WTC11 (cell line): ENCODE data around the gene SH2D6. TPM values are rescaled to one million over a fixed set of nuclear protein-coding genes. Genes with fewer than 3 reads are reported as not detected.
"Not testable (repeated sequence)": the region's sequence is repeated elsewhere in the genome, so short reads cannot be mapped to it uniquely, and the experiment has no call there.

ENCODE experiments used
- ATAC-seq: fragments of 200-7000 bp; cut with Tn5 transposase; 2 replicates; pipeline ENCODE4 v1.10.0; 2021; ENCODE audit warnings: mild to moderate bottlenecking, moderate library complexity
- CTCF ChIA-PET: fragments of 300-600 bp; sonication (Branson Sonifier 250); formaldehyde crosslinking; loops from one replicate; lab custom pipeline; 2021; ENCODE audit warnings: antibody characterized with exemption; lab: Charles Lee
- POLR2A ChIA-PET: fragments of 350-600 bp; sonication (Branson Sonifier 250); formaldehyde crosslinking; loops from one replicate; lab custom pipeline; 2021; ENCODE audit warnings: antibody characterized with exemption; lab: Charles Lee
- DNase-seq: peaks from one replicate; pipeline ENCODE4 v3.0.0; 2021; ENCODE audit warnings: low spot score
- H3K27ac Mint-ChIP-seq: 2 replicates; pipeline ENCODE4 v1.8.0; 2021; ENCODE audit warnings: mixed read lengths
- H3K27me3 Mint-ChIP-seq: 2 replicates; pipeline ENCODE4 v1.8.0; 2021; ENCODE audit warnings: low read depth, mild to moderate bottlenecking, moderate library complexity, mixed read lengths
- H3K36me3 Mint-ChIP-seq: 2 replicates; pipeline ENCODE4 v1.8.0; 2021; ENCODE audit warnings: mixed read lengths
- H3K4me1 Mint-ChIP-seq: 2 replicates; pipeline ENCODE4 v1.8.0; 2022; ENCODE audit warnings: mixed read lengths
- H3K4me3 Mint-ChIP-seq: 2 replicates; pipeline ENCODE4 v1.8.0; 2021; ENCODE audit warnings: mild to moderate bottlenecking, moderate library complexity, mixed read lengths
- H3K9me3 Mint-ChIP-seq: 2 replicates; pipeline ENCODE4 v1.8.0; 2021; ENCODE audit warnings: mixed read lengths
- CBFB ChIP-seq: sonication (generic); formaldehyde crosslinking; IDR thresholded peaks from 2 replicates; pipeline ENCODE4 v1.8.1; 2022; ENCODE audit warnings: mild to moderate bottlenecking, low read depth, missing genetic modification reagents
- CREB1 ChIP-seq: sonication (generic); formaldehyde crosslinking; IDR thresholded peaks from 2 replicates; pipeline ENCODE4 v1.8.0; 2023; ENCODE audit warnings: mild to moderate bottlenecking, missing genetic modification reagents
- CREM ChIP-seq: sonication (generic); formaldehyde crosslinking; IDR thresholded peaks from 2 replicates; pipeline ENCODE4 v1.8.1; 2022; ENCODE audit warnings: mild to moderate bottlenecking, missing genetic modification reagents, moderate library complexity
- ELF4 ChIP-seq: sonication (generic); formaldehyde crosslinking; IDR thresholded peaks from 2 replicates; pipeline ENCODE4 v1.8.1; 2022; ENCODE audit warnings: low read depth, mild to moderate bottlenecking, moderate library complexity, missing genetic modification reagents
- FOXJ3 ChIP-seq: sonication (generic); formaldehyde crosslinking; IDR thresholded peaks from 2 replicates; pipeline ENCODE4 v1.9.0; 2021; ENCODE audit warnings: missing genetic modification reagents, mild to moderate bottlenecking, borderline replicate concordance
- GRHL2 ChIP-seq: fragments of 250-450 bp; sonication (Bioruptor Pico); IDR thresholded peaks from 2 replicates; pipeline ENCODE4 v1.8.0; 2022; ENCODE audit warnings: mild to moderate bottlenecking, moderate library complexity; ENCODE audit not compliant: insufficient replicate concordance, severe bottlenecking
- KAT7 ChIP-seq: sonication (generic); formaldehyde crosslinking; IDR thresholded peaks from 2 replicates; pipeline ENCODE4 v1.8.1; 2023; ENCODE audit warnings: missing genetic modification reagents, mild to moderate bottlenecking, borderline replicate concordance
- MXD4 ChIP-seq: fragments of 250-450 bp; sonication (Bioruptor Pico); IDR thresholded peaks from 2 replicates; pipeline ENCODE4 v1.8.0; 2021; ENCODE audit warnings: mild to moderate bottlenecking, moderate library complexity, borderline replicate concordance
- MYBL2 ChIP-seq: sonication (generic); formaldehyde crosslinking; IDR thresholded peaks from 2 replicates; pipeline ENCODE4 v1.8.1; 2023; ENCODE audit warnings: mild to moderate bottlenecking, moderate library complexity, missing genetic modification reagents
- NR3C1 ChIP-seq: sonication (generic); formaldehyde crosslinking; conservative IDR thresholded peaks from 2 replicates; pipeline ENCODE4 v1.8.1; 2023; ENCODE audit warnings: low read depth, mild to moderate bottlenecking, missing genetic modification reagents
- OVOL2 ChIP-seq: fragments of 250-450 bp; sonication (Bioruptor Pico); IDR thresholded peaks from 2 replicates; pipeline ENCODE4 v1.9.0; 2021; ENCODE audit warnings: mild to moderate bottlenecking, borderline replicate concordance
- SOX15 ChIP-seq: fragments of 250-450 bp; sonication (Bioruptor Pico); IDR thresholded peaks from 2 replicates; pipeline ENCODE4 v1.9.0; 2021; ENCODE audit warnings: mild to moderate bottlenecking
- ZBTB21 ChIP-seq: sonication (generic); formaldehyde crosslinking; IDR thresholded peaks from 2 replicates; pipeline ENCODE4 v1.8.1; 2023; ENCODE audit warnings: mild to moderate bottlenecking, missing genetic modification reagents, borderline replicate concordance
- ZNF121 ChIP-seq: sonication (generic); formaldehyde crosslinking; IDR thresholded peaks from 2 replicates; pipeline ENCODE4 v1.8.0; 2023; ENCODE audit warnings: missing genetic modification reagents
- ZNF138 ChIP-seq: sonication (generic); formaldehyde crosslinking; conservative IDR thresholded peaks from 2 replicates; pipeline ENCODE4 v1.8.1; 2022; ENCODE audit warnings: mild to moderate bottlenecking, moderate library complexity, missing genetic modification reagents
- ZNF263 ChIP-seq: sonication (generic); formaldehyde crosslinking; IDR thresholded peaks from 2 replicates; pipeline ENCODE4 v1.8.1; 2022; ENCODE audit warnings: low read depth, mild to moderate bottlenecking, moderate library complexity, missing genetic modification reagents
- ZNF416 ChIP-seq: fragments of 250-450 bp; sonication (Bioruptor Pico); IDR thresholded peaks from 2 replicates; pipeline ENCODE4 v1.9.0; 2021; ENCODE audit warnings: mild to moderate bottlenecking, inconsistent platforms
- total RNA-seq: library from RNA; stranded (reverse); gene quantifications from 3 replicates; pipeline ENCODE4 v1.2.3, GENCODE V29; 2021
- TF ChIP-seq, protein P1 (sequence below): fragments of 250-450 bp; sonication (Bioruptor Pico); IDR thresholded peaks from 2 replicates; pipeline ENCODE4 v2.1.2; 2022; ENCODE audit warnings: mild to moderate bottlenecking, moderate library complexity
- TF ChIP-seq, protein P2 (sequence below): sonication (generic); formaldehyde crosslinking; IDR thresholded peaks from 2 replicates; pipeline ENCODE4 v1.8.0; 2022; ENCODE audit warnings: mild to moderate bottlenecking, missing genetic modification reagents
- TF ChIP-seq, protein P3 (sequence below): sonication (generic); formaldehyde crosslinking; IDR thresholded peaks from 2 replicates; pipeline ENCODE4 v1.8.1; 2022; ENCODE audit warnings: mild to moderate bottlenecking, moderate library complexity, missing genetic modification reagents
- TF ChIP-seq, protein P4 (sequence below): sonication (generic); formaldehyde crosslinking; IDR thresholded peaks from 2 replicates; pipeline ENCODE4 v1.8.0; 2022; ENCODE audit warnings: mild to moderate bottlenecking, missing genetic modification reagents
- TF ChIP-seq, protein P5 (sequence below): fragments of 200-600 bp; IDR thresholded peaks from 2 replicates; pipeline ENCODE4 v1.8.0; 2022; ENCODE audit warnings: antibody characterized with exemption
- TF ChIP-seq, protein P6 (sequence below): sonication (generic); formaldehyde crosslinking; conservative IDR thresholded peaks from 2 replicates; pipeline ENCODE4 v1.8.1; 2022; ENCODE audit warnings: mild to moderate bottlenecking, missing genetic modification reagents
- TF ChIP-seq, protein P7 (sequence below): fragments of 250-450 bp; sonication (Bioruptor Pico); IDR thresholded peaks from 2 replicates; pipeline ENCODE4 v1.9.0; 2021; ENCODE audit warnings: moderate library complexity, mild to moderate bottlenecking, inconsistent platforms, borderline replicate concordance

The SH2D6 gene
- total RNA-seq, 1 experiment from 2014 or later, result 1.2 TPM

DNA sequence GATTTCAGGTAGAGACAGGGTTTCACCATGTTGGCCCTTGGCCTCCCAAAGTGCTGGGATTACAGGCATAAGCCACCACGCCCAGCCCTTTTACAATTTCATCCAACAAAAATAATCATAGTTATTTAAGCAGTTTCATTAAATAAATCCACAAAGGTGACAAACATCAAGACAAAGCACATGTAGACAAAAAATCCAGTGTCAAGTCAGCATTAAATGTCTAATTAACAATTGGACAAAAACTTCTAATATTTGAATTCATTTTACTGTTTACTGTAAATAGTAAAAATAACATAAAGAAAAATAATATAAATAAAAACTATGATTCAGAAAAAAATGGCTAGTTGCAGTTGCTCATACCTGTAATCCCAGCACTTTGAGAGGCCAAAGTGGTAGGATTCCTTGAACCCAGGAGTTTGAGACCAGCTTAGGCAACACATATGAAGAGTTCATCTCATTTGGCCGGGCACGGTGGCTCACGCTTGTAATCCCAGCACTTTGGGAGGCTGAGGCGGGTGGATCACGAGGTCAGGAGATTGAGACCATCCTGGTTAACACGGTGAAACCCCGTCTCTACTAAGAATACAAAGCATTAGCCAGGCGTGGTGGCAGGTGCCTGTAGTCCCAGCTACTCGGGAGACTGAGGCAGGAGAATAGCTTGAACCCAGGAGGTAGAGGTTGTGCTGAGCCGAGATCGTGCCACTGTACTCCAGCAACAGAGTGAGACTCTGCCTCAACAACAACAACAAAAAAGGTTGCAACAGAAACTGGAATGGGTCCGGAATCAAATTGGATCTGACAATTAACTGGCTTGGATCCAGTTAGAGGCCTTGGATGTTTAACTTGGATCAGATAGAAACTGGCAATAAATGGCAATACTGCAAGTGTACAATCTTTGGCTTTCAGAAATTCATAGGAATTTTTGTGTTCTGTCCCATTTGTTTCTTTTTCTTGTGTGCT lies 63.6 kb downstream of the SH2D6 start:
- ChIA-PET CTCF (interaction anchor here (0.5 kb wide), 1 partner anchor 30 kb away, joined by 3 read pairs; no protein-coding TSS in a partner anchor), POLR2A (no interaction called here)
- peaks cover 10% of the 10 kb centered on the region for H3K9me3 Mint-ChIP-seq
- DNase-seq (no peak), ATAC-seq (no peak)
- H3K4me3 Mint-ChIP-seq, result no peak overlapping the region
- H3K27ac Mint-ChIP-seq, result no peak overlapping the region
- no peaks in the 10 kb centered on the region; the same call in 1 of the 2 replicates for H3K27me3 Mint-ChIP-seq
- TF ChIP-seq OVOL2 (CRISPR knock-in tag), result no peak
- TF ChIP-seq, protein P1, sequence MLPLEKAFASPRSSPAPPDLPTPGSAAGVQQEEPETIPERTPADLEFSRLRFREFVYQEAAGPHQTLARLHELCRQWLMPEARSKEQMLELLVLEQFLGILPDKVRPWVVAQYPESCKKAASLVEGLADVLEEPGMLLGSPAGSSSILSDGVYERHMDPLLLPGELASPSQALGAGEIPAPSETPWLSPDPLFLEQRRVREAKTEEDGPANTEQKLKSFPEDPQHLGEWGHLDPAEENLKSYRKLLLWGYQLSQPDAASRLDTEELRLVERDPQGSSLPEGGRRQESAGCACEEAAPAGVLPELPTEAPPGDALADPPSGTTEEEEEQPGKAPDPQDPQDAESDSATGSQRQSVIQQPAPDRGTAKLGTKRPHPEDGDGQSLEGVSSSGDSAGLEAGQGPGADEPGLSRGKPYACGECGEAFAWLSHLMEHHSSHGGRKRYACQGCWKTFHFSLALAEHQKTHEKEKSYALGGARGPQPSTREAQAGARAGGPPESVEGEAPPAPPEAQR (CRISPR knock-in tag), result no peak
- TF ChIP-seq ZBTB21 (CRISPR knock-in tag), result no peak
- TF ChIP-seq KAT7 (CRISPR knock-in tag), result no peak
- no peak for TF ChIP-seq CREB1 (CRISPR knock-in tag)
- TF ChIP-seq ZNF416 (CRISPR knock-in tag), result no peak
- TF ChIP-seq ELF4 (CRISPR knock-in tag), result no peak
- no peak for TF ChIP-seq MXD4 (CRISPR knock-in tag)
- H3K4me1 Mint-ChIP-seq, result peaks cover 3% of the 10 kb centered on the region
- H3K36me3 Mint-ChIP-seq, result peaks cover 5% of the 10 kb centered on the region

DNA sequence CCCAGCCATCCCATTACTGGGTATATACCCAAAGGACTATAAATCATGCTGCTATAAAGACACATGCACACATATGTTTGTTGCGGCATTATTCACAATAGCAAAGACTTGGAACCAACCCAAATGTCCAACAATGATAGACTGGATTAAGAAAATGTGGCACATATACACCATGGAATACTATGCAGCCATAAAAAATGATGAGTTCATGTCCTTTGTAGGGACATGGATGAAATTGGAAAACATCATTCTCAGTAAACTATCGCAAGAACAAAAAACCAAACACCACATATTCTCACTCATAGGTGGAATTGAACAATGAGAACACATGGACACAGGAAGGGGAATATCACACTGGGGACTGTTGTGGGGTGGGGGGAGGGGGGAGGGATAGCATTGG lies 66.1 kb downstream of the SH2D6 start:
- H3K4me1 Mint-ChIP-seq, POLR2A ChIA-PET, ATAC-seq, DNase-seq, CTCF ChIA-PET, H3K4me3 Mint-ChIP-seq, H3K36me3 Mint-ChIP-seq, H3K27ac Mint-ChIP-seq, H3K27me3 Mint-ChIP-seq: not testable (repeated sequence)
- peaks cover 10% of the 10 kb centered on the region for H3K9me3 Mint-ChIP-seq

DNA sequence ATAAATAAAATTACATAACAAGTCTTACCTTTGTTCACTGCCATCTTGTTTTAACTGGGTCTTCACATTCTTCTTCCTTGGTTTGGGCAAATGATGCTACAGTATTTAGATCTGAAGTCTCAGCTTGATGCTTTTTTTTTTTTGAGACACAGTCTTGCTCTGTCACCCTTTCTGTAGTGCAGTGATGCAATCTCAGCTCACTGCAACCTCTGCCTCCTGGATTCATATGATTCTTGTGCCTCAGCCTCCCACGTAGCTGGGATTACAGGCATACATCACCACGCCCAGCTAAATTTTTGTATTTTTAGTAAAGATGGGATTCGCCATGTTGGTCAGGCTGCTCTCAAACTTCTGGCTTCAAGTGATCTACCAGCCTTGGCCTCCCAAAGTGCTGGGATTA lies 67.3 kb downstream of the SH2D6 start:
- H3K27me3 Mint-ChIP-seq, result peaks cover 2% of the 10 kb centered on the region; the same call in 1 of the 2 replicates
- TF ChIP-seq CBFB (CRISPR knock-in tag) (no peak), SOX15 (CRISPR knock-in tag) (no peak), NR3C1 (CRISPR knock-in tag) (no peak), GRHL2 (CRISPR knock-in tag) (no peak), FOXJ3 (CRISPR knock-in tag) (no peak), ELF4 (CRISPR knock-in tag) (no peak), MYBL2 (CRISPR knock-in tag) (no peak), ZNF138 (CRISPR knock-in tag) (no peak), ZNF121 (CRISPR knock-in tag) (no peak), CREB1 (CRISPR knock-in tag) (no peak), CREM (no peak), ZNF263 (CRISPR knock-in tag) (no peak)
- TF ChIP-seq, protein P2, sequence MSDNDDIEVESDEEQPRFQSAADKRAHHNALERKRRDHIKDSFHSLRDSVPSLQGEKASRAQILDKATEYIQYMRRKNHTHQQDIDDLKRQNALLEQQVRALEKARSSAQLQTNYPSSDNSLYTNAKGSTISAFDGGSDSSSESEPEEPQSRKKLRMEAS (CRISPR knock-in tag), result no peak
- TF ChIP-seq, protein P3, sequence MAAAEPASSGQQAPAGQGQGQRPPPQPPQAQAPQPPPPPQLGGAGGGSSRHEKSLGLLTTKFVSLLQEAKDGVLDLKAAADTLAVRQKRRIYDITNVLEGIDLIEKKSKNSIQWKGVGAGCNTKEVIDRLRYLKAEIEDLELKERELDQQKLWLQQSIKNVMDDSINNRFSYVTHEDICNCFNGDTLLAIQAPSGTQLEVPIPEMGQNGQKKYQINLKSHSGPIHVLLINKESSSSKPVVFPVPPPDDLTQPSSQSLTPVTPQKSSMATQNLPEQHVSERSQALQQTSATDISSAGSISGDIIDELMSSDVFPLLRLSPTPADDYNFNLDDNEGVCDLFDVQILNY (CRISPR knock-in tag), result no peak
- TF ChIP-seq, protein P4, sequence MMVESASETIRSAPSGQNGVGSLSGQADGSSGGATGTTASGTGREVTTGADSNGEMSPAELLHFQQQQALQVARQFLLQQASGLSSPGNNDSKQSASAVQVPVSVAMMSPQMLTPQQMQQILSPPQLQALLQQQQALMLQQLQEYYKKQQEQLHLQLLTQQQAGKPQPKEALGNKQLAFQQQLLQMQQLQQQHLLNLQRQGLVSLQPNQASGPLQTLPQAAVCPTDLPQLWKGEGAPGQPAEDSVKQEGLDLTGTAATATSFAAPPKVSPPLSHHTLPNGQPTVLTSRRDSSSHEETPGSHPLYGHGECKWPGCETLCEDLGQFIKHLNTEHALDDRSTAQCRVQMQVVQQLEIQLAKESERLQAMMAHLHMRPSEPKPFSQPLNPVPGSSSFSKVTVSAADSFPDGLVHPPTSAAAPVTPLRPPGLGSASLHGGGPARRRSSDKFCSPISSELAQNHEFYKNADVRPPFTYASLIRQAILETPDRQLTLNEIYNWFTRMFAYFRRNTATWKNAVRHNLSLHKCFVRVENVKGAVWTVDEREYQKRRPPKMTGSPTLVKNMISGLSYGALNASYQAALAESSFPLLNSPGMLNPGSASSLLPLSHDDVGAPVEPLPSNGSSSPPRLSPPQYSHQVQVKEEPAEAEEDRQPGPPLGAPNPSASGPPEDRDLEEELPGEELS, result no peak
- TF ChIP-seq, protein P5, sequence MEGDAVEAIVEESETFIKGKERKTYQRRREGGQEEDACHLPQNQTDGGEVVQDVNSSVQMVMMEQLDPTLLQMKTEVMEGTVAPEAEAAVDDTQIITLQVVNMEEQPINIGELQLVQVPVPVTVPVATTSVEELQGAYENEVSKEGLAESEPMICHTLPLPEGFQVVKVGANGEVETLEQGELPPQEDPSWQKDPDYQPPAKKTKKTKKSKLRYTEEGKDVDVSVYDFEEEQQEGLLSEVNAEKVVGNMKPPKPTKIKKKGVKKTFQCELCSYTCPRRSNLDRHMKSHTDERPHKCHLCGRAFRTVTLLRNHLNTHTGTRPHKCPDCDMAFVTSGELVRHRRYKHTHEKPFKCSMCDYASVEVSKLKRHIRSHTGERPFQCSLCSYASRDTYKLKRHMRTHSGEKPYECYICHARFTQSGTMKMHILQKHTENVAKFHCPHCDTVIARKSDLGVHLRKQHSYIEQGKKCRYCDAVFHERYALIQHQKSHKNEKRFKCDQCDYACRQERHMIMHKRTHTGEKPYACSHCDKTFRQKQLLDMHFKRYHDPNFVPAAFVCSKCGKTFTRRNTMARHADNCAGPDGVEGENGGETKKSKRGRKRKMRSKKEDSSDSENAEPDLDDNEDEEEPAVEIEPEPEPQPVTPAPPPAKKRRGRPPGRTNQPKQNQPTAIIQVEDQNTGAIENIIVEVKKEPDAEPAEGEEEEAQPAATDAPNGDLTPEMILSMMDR, result no peak
- TF ChIP-seq, protein P6, sequence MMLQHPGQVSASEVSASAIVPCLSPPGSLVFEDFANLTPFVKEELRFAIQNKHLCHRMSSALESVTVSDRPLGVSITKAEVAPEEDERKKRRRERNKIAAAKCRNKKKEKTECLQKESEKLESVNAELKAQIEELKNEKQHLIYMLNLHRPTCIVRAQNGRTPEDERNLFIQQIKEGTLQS (CRISPR knock-in tag), result no peak
- TF ChIP-seq, protein P7, sequence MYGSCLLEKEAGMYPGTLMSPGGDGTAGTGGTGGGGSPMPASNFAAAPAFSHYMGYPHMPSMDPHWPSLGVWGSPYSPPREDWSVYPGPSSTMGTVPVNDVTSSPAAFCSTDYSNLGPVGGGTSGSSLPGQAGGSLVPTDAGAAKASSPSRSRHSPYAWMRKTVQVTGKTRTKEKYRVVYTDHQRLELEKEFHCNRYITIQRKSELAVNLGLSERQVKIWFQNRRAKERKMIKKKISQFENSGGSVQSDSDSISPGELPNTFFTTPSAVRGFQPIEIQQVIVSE, result no peak
- TF ChIP-seq, all 79 proteins: peak for 0
- POLR2A ChIA-PET, result no interaction called here
- Mint-ChIP-seq H3K4me3 (no peak overlapping the region), H3K27ac (no peak overlapping the region), H3K9me3 (peaks cover 10% of the 10 kb centered on the region), H3K36me3 (peaks cover 5% of the 10 kb centered on the region), H3K4me1 (no peaks in the 10 kb centered on the region)
- CTCF ChIA-PET, result interaction anchor here (1.1 kb wide), 1 partner anchor 39 kb away, joined by 3 read pairs; no protein-coding TSS in a partner anchor
- ATAC-seq (no peak), DNase-seq (no peak)
